Heart left ventricle (tissue), 16 donors: ENCODE measurements around the gene RNF4. TPM values are rescaled to one million over a fixed set of nuclear protein-coding genes. Genes with fewer than 3 reads are reported as not detected.
"Not testable (repeated sequence)": the region's sequence is repeated elsewhere in the genome, so short reads cannot be mapped to it uniquely, and the experiment has no call there.

Experiments used
- ATAC-seq, 4 donors: fragments of 200-7000 bp; cut with Tn5 transposase; one replicate each; pipeline ENCODE4 v1.9.1; 2020 to 2022; ENCODE audit warnings: moderate library complexity in 4 of 4, mild to moderate bottlenecking in 3 of 4, moderate number of reproducible peaks in 1 of 4
- DNase-seq, 5 donors: peaks; one replicate each; pipeline ENCODE4 v3.0.0-alpha.2; 2020
- H3K27ac ChIP-seq, 12 donors: fragments of 200-600 bp; sonication (generic) in 4 of 12; one replicate each; pipeline versions ENCODE4 v1.5.0 to v1.8.0; 2016 to 2022; ENCODE audit warnings: mild to moderate bottlenecking in 2 of 12
- H3K27me3 ChIP-seq, 9 donors: fragments of 200-600 bp; sonication (generic) in 2 of 9; one replicate each; pipeline versions ENCODE4 v1.5.1 to v1.8.0; 2016 to 2022; ENCODE audit warnings: mild to moderate bottlenecking in 3 of 9
- H3K36me3 ChIP-seq, 9 donors: fragments of 200-600 bp; sonication (generic) in 2 of 9; one replicate each; pipeline versions ENCODE4 v1.5.0 to v1.8.0; 2018 to 2022; ENCODE audit warnings: mild to moderate bottlenecking in 2 of 9
- H3K4me1 ChIP-seq, 12 donors: fragments of 200-600 bp; sonication (generic) in 4 of 12; one replicate each; pipeline versions ENCODE4 v1.5.0 to v1.8.0; 2016 to 2022; ENCODE audit warnings: mild to moderate bottlenecking in 3 of 12
- H3K4me3 ChIP-seq, 12 donors: fragments of 200-600 bp; sonication (generic) in 4 of 12; one replicate each; pipeline versions ENCODE4 v1.5.0 to v1.8.0; 2017 to 2022; ENCODE audit warnings: mild to moderate bottlenecking in 9 of 12, moderate library complexity in 4 of 12
- H3K9me3 ChIP-seq, 12 donors: fragments of 200-600 bp; sonication (generic) in 4 of 12; one replicate each; pipeline versions ENCODE4 v1.5.0 to v1.8.0; 2016 to 2022; ENCODE audit warnings: mild to moderate bottlenecking in 1 of 12
- CTCF ChIP-seq, 12 donors: fragments of 200-600 bp; sonication (generic) in 4 of 12; IDR thresholded peaks; one replicate each; pipeline versions ENCODE4 v1.5.0 to v1.8.0; 2018 to 2022; ENCODE audit warnings: antibody characterized with exemption in 12 of 12, mild to moderate bottlenecking in 5 of 12
- POLR2A ChIP-seq, 2 donors: fragments of 450-650 bp; IDR thresholded peaks; one replicate each; pipeline ENCODE4 v1.6.1; 2017; ENCODE audit warnings: antibody characterized with exemption in 2 of 2, mild to moderate bottlenecking in 2 of 2, moderate library complexity in 2 of 2
- WGBS, 4 donors: extraction: QIAGEN DNeasy Blood & Tissue Kit in 2 of 4; methylation state at CpG; one replicate each; pipeline versions ENCODE4 v1.1.5 to v1.1.7; 2013 to 2018; 5-methylcytosine and 5-hydroxymethylcytosine counted together
- intact Hi-C, 10 donors: fragments of 100-400 bp; cut with DNase I; formaldehyde crosslinking; loops; one replicate each; pipeline versions ENCODE4 v1.11.1 to v1.14.2; 2022
- polyA plus RNA-seq, 2 donors: library from polyadenylated mRNA; stranded (reverse); fragments of 200-250 nt; gene quantifications; one replicate each; pipeline ENCODE4 v1.2.3, GENCODE V29; 2013
- total RNA-seq, 9 donors: library from RNA; depleted of rRNA in 2 of 9; stranded (reverse); fragments of >200 nt in 2 of 9; fragmentation: NEBNext Ultra II Directional in 3 of 9; extraction: Animal tissue kit (Norgen Biotek cat#: 25700) in 3 of 9; gene quantifications; one replicate each; pipeline versions ENCODE4 v1.1.0 to v1.2.4, GENCODE V29; 2016 to 2023
- donor health status: ischemic (EF 13 %, LVEDD 7.1; RV severe dilation, severe dysfunction).
- donor health status: healthy with polysubstance abuse.
- donor health status: DM: no; HTN: yes; CAD: no.
- donor health status: DM: no; HTN: no; CAD: no.
- donor health status: ischemic (EF 25% LVEDD 6.9; RV normal size, moderate dysfunction).
- donor health status: ischemic (EF 25% LVEDD 5.7; RV mildly dilated, moderate dysfunction).
- donor health status: healthy.
- donor health status: DM: yes; HTN: yes; CAD: no.
- donor health status: ischemic (EF 35%, LVEDD 5.7; RV mildly dilated, moderate dysfunction).
- donor health status: nonischemic (EF 11% LVEDD 7.7; RV severe dilation, severe dysfunction).
- donor health status: DM: yes; HTN: yes; CAD: no.
- donor health status: PGD.
- donor health status: ischemic (EF 29% LVEDD 5.4; RV normal size, mild dysfunction).
- donor health status: nonischemic (EF 23%, LVEDD 6.1; RV moderate dilation, normal function).

Gene RNF4
- total and polyA plus RNA-seq, 11 donors = 10.6 to 45.7 (median 30.8) TPM

- DNase-seq (peak in 1 of 5 donors; percentile 20), ATAC-seq (no peak)
- H3K36me3 ChIP-seq = peaks cover 0 to 84% (median 70%) of the 10 kb centered on the region in 9 donors
- TF ChIP-seq POLR2A (IDR thresholded peaks at IDR 0.05) (no peak), CTCF (IDR thresholded peaks at IDR 0.05) (no peak)
- H3K27me3 ChIP-seq = no peaks in the 10 kb centered on the region
- intact Hi-C loops = no loop called here
- H3K4me3 ChIP-seq = no peak overlapping the region
- H3K9me3 ChIP-seq = no peaks in the 10 kb centered on the region
- peaks cover 0 to 20% (median 11%) of the 10 kb centered on the region in 12 donors for H3K4me1 ChIP-seq
- H3K27ac ChIP-seq = no peak overlapping the region
- 59 to 72% (median 66%) methylated on average over 9 of the region's 9 CpGs for WGBS, 4 donors
These were observed 42.8 kb downstream of the RNF4 start for GRCh38 chr4:2511645-2512131.

- TF ChIP-seq POLR2A (IDR thresholded peaks at IDR 0.05) (no peak), CTCF (IDR thresholded peaks at IDR 0.05) (no peak)
- H3K9me3 ChIP-seq = no peaks in the 10 kb centered on the region
- intact Hi-C loops = no loop called here
- 91 to 95% (median 93%) methylated on average over 14 to 15 of the region's 15 CpGs for WGBS, 4 donors
- DNase-seq = peak in 1 of 5 donors; percentile 29
- ATAC-seq = no peak
- H3K4me3 ChIP-seq = no peak overlapping the region
- H3K36me3 ChIP-seq = peaks cover 0 to 77% (median 65%) of the 10 kb centered on the region in 9 donors
- H3K4me1 ChIP-seq = peaks cover 0 to 27% (median 14%) of the 10 kb centered on the region in 12 donors
- H3K27me3 ChIP-seq = no peaks in the 10 kb centered on the region
- no peak overlapping the region for H3K27ac ChIP-seq
These were observed 43.7 kb downstream of the RNF4 start for GRCh38 chr4:2512396-2513135.

- Histone ChIP-seq H3K4me1 (peaks cover 0 to 30% (median 14%) of the 10 kb centered on the region in 12 donors), H3K36me3 (peaks cover 0 to 69% (median 55%) of the 10 kb centered on the region in 9 donors)
- ATAC-seq, H3K4me3 ChIP-seq, H3K27me3 ChIP-seq, H3K9me3 ChIP-seq, intact Hi-C loops, DNase-seq, H3K27ac ChIP-seq: not testable (repeated sequence)
- 84 to 87% (median 86%) methylated on average over 9 of the region's 9 CpGs for WGBS, 4 donors
These were observed 45.3 kb downstream of the RNF4 start for GRCh38 chr4:2514193-2514592.

- peaks cover 0 to 63% (median 47%) of the 10 kb centered on the region in 9 donors for H3K36me3 ChIP-seq
- ATAC-seq, DNase-seq, H3K27ac ChIP-seq, intact Hi-C loops, H3K4me3 ChIP-seq, H3K27me3 ChIP-seq, H3K9me3 ChIP-seq: not testable (repeated sequence)
- H3K4me1 ChIP-seq = peaks cover 0 to 30% (median 14%) of the 10 kb centered on the region in 12 donors
- WGBS, 4 donors = 75 to 87% (median 78%) methylated on average over 5 to 11 of the region's 11 CpGs
These were observed 46.0 kb downstream of the RNF4 start for GRCh38 chr4:2514944-2515343.

- DNase-seq (peak in 4 of 5 donors; percentile 41 to 74 (median 58)), ATAC-seq (peak; percentile 74 to 90 (median 86))
- H3K4me3 ChIP-seq = no peak overlapping the region
- 18 to 24% (median 22%) methylated on average over 4 of the region's 4 CpGs for WGBS, 4 donors
- H3K27me3 ChIP-seq = no peaks in the 10 kb centered on the region
- H3K9me3 ChIP-seq = no peaks in the 10 kb centered on the region
- intact Hi-C loops = no loop called here
- H3K36me3 ChIP-seq = peaks cover 0 to 52% (median 39%) of the 10 kb centered on the region in 9 donors
- peaks cover 0 to 30% (median 14%) of the 10 kb centered on the region in 12 donors for H3K4me1 ChIP-seq
- TF ChIP-seq CTCF (IDR thresholded peaks at IDR 0.05) (no peak), POLR2A (IDR thresholded peaks at IDR 0.05) (no peak)
- peak overlapping the region in 11 of 12 donors; percentile 31 to 86 (median 63) for H3K27ac ChIP-seq
These were observed 47.1 kb downstream of the RNF4 start for GRCh38 chr4:2515830-2516550.
